Activated T-helper 9 cell treated with anti-CD3 and anti-CD28 coated beads, Interleukin-2, amount 50 U/mL, for 16 hours (primary cell): ENCODE data around the gene ADAMTS16.

Experiments used
- DNase-seq: peaks from one replicate; pipeline ENCODE4 v3.0.0-alpha.2; 2020; ENCODE audit warnings: low read depth

ADAMTS16 gene

DNA sequence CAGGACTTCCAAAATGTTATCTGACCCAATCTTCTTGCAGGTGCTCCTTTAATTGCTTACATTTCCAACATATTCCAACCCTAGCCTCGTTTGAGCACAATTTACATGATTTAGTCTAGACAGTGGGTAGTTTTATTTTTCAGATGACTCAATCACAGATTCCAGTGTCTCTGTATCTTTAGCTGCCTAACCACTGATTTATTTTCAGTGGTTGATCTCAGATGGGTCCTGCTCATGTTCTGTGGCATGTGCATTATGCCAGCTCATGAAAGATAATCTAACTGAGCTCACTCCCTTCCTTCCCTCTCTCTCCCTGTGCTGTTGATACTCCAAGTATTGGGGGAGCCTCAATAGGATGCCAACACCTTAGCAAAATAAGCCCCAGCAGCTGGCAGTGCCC lies 176.2 kb downstream of the ADAMTS16 start:
- no peak for DNase-seq

DNA sequence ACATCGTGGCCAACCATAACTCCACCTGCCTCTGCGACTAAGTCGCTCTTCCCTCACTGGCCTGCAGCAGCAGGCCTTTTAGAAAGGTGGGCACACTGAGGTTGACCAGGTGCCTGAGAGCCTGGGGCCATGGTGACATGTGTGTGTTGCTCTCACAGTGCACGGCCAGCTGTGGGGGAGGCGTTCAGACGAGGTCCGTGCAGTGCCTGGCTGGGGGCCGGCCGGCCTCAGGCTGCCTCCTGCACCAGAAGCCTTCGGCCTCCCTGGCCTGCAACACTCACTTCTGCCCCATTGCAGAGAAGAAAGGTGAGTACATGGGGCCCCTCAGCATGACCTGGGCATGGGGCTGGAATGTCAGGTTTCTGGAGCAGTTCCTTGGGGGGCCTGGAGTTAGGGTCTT lies 177.8 kb downstream of the ADAMTS16 start:
- DNase-seq, result no peak

DNA sequence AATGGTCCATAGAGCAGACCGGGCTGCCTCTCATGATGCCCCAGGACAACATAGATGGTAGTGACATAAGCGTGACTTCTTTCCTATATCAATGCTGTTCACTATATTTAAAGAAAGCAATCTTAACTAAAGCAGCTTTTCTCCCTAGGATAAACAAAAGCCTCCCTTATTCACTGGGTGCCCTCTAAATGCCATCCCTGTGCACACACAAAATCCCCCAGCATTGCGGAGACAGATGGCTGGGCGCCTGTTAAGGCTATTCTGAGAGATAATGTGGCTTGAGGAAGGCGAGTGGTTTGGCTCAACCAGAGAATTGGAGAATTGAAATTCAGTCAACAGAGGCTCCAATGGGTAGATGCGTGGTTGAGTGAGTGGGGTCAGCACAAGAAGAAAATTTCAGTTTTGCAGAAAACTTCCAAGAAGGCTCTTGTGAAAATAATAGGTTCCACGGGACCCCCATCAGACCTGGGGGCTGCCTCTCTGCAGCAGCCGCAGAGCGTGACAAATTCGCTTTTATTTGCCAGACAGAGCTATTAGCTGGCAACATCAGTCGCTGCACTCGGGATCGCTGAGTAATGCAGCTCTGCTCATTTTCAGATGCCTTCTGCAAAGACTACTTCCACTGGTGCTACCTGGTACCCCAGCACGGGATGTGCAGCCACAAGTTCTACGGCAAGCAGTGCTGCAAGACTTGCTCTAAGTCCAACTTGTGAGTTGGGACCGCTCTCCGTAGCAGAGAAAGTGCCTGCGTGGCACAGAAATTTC lies 178.5 kb downstream of the ADAMTS16 start:
- DNase-seq, result no peak

DNA sequence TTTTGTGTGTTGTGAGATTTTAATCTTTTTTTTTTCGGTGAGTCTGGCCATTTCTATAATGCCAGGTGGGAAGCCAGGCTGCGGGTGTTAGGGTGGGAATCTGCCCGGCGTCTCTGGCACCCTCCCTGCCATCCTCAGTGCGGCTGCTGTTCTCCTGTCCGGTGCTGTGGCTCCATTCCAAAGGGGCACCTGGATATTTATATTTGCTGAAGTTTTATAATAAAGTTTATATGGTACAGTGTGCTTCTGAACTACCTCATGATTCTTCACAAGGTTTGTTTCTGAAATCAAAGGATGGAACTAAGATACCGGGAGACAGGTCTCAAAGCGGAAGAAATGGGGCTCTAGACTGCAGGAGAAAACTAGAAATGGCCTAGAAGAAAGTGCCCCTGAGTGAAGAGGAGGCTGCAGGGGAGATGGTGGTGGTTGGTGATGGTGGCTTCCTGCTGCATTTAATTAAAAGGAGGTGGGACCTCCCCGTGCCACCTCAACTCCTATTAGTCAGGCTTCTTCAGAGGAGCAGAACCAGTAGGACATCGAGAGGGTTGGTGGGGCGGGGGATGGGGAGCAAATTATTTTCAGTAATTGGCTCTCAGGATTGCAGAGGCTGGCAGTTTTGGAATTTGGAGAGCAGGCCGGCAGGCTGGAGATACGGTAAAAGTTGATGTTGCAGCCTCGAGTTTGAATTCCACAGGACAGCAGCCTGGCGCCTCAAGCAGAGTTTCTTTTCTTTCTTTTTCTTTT lies 180.1 kb downstream of the ADAMTS16 start:
- DNase-seq, result no peak

DNA sequence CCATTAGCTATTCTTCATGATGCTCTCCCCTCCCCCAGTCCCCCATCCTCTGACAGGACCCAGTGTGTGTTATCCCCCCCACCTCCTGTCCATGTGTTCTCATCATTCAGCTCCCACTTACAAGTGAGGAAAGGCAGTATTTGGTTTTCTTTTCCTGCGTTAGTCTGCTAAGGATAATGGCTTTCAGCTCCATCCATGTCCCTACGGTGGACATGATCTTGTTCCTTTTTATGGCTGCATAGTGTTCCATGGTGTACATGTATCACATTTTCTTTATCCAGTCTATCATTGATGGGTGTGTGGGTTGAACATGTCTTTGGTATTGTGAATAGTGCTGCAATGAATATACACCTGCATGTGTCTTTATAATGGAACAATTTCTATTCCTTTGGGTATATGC lies 181.0 kb downstream of the ADAMTS16 start:
- no peak for DNase-seq

DNA sequence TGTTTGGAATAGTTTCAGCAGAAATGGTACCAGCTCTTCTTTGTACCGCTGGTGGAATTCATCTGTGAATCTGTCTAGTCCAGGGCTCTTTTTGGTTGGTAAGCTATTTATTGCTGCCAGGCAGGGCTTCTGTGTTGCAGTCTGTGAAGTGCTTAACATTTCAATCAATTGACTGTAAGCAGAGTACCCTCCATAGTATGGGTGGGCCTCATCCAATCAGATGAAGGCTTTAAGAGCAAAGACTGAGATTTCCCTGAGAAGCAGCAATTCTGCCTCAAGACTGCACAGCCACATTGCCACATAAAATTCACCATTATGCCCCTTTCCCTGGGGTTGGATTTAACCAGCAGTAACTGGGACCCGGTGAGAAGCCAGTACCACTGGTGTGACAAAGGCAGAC lies 183.4 kb downstream of the ADAMTS16 start:
- no peak for DNase-seq

DNA sequence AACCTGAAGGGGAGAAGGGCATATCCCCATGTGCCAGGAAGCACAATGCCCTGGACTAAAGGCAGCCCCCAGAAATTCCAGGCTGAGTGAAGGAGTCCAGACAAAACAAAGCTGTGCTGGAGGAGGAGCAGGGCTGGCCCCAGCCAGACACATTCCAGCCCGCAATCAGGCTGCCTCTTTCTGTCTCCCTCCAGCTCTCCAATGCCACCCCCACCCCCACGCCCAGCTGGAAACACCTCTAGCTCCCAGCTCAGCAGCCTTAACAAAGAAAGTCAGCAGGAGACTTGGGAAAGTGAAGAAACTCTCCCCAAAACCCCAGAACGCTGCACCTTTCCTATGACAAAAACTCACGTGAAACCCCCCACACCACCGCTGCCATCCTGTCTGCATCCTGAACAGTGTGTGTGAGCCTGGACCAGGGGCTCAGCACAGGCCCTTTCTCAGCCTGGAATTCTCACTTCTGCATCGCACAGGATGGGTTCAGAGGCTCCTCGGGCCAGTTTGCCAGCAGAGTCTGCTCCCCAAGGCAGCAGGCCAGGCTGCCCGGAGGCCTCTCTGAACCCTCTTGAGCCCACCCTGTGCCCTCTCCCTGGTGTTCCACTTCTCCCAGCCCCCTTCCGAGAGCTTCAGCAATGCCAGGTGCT lies 186.1 kb downstream of the ADAMTS16 start:
- DNase-seq, result no peak

DNA sequence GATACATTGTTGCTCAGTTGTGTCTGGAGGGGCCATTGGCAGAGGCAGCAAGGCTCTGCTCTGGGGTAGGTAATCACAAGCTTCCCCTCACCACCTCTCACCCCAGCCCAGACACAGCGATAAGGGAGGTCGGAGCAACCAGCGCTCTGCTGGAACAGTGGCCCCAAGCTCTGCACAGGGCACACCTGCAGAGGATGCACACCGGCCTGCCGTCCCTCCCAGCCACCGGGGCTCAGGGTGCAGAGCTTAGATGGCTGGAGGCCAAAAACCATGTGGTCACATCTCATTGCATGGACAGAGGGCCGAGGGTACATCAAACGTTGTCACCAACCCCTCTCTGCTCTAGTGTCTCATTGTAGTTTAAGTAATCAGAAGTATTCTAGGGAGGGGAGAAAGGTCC lies 187.0 kb downstream of the ADAMTS16 start:
- DNase-seq, result no peak

DNA sequence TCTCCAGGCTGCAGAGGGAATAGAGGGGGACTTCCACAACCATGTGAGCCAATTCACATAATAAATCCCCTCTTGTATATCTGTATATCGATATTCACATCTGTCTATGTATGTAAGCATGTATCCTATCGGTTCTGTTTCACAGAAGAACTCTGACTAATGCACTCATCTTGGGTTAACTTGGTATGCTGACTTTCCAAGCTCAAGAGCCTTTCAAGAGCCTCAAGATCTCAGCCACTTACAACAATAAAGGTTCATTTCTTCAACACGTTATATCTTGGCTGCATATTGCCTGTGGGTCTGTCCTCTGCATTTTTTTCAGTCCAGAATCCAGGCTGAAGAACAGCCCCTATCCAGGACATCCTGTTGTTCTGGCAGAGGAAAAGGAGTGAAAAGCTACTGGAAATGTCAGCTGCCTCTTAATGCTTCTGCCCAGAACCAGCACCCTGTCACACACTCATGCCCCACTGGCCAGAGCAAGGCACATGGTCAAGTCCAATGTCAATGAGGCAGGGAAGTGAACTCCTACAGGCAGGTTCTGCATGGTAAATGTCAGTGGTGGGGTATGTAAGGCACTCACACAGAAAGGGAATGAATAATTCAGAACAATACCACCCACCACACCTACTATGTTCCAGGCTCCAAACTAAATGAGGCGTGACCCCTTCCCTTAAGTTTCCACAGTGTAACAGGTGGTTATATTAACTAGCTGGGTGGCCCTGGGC lies 190.8 kb downstream of the ADAMTS16 start:
- DNase-seq, result no peak

DNA sequence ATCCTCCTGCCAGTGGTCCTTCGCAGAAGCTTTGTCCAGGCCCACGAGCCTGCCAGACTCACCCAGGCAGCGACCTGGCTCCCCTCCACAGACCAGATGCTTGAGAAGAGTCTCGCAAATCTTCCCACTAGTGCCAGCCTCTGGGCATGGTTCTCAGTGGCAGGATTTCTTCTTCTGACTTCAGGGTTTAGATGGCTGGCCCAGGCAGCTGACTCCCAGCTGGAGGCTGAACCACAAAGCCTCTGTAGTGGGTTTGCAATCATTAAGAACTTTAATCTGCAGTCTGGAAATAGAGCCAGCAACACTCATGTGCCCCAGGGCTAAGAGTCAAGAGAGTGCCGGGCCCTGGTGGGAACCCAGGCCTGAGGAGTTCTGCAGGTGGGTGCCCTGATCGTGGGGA lies 191.7 kb downstream of the ADAMTS16 start:
- no peak for DNase-seq

DNA sequence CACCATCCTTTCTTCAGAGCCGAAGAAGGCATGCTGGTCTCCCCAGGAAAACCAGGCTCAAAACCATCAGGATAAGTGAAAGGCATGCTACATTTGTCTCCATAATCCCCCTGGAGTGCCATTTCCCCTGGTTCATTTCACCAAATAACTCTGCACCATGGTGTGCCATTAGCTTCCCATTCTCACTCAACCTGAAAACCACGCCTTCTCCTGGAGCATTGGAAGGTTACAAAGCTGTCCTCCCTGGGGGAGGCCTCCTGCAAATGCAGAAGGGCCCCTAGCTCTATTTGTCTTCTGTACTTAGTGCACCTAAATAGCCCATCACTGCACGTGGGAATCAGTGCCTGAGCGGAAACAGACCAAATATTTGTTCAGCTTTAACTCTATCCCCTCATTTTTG lies 192.2 kb downstream of the ADAMTS16 start:
- no peak for DNase-seq

DNA sequence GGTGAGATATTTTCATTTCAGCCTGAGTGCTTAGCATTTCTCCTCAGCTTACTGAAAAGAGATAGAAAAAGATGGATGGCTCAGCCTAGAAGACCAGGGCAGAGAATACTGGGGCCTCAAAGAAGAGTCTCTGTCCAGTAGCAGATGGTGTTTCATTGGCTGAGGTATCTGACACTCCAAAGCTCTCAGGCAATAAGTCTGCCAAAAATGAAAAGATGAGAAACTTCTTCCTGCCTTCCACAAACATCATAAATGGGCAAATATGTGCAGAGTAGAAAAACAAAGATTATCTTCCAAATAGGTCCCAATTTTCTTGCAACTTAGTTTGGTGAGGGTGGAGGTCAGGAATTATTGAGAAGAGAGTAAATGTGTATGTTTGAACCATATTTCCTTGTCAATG lies 195.0 kb downstream of the ADAMTS16 start:
- no peak for DNase-seq

DNA sequence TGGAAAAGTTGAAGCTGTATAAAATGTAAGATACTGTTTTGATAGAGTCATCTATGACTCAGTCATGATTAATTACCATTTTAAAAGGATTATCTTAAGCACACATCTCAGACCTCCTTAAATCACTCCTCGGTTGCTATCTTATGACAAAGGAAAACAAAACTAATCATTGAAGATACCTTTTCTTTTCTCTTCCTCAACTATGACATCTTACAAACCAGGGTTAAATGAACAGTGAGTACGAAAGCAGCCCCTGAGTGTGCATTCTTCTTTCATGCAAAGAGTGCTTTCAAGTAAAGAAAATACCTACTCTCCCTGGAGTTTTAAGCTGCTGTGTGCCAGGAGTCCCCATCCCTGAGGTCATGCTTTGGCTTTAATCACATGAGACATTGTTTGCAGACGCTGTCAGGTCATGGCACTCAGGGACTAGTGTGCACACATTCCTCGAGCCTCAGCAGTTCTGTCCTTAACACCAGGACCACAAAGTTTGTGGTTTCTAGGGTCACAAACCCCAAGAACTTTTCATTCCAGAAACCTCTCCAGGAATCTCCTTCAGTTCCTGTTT lies 195.7 kb downstream of the ADAMTS16 start:
- no peak for DNase-seq

DNA sequence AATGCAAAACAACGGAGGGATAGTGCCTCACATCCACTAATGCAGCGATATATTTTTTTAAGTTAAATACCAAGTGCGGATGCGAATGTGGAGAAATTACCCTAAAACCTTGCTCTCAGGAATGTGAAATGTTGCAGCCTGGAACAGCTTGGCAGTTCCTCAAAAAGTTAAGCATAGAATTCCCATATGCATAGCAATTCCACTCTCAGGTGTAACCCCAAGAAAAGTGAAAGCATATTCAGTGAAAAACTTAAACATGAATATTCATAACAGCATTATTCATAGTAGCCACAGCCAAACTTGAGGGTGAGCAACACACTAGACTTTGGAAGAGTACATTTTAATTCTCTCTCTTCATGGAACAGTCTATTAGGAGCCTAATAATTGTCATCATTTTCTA lies 199.1 kb downstream of the ADAMTS16 start:
- no peak for DNase-seq

DNA sequence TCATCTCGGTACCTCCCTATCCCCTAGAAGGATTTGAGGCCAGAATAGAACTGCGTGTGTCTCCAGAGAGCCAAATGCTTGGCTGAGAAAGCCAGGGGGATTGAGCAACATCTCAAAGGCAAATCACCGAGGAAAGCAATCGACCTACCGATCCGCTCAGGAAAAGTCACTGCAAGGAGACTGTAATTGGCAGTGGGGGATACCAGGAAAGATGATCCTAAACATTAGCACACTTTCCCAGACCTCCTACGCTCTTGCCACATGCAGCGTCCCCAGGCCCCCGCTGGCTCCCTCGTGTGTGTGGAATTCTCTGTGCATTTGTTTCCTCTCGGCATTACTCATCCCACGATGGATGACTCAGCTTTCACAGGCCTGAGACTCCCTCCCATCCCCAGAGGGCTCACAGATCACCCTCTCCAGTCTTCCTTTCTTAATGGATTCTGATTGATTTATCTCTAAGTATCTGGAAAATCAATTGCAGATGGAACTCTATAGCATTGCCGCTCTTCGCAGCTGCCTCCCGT lies 200.1 kb downstream of the ADAMTS16 start:
- DNase-seq, result no peak

DNA sequence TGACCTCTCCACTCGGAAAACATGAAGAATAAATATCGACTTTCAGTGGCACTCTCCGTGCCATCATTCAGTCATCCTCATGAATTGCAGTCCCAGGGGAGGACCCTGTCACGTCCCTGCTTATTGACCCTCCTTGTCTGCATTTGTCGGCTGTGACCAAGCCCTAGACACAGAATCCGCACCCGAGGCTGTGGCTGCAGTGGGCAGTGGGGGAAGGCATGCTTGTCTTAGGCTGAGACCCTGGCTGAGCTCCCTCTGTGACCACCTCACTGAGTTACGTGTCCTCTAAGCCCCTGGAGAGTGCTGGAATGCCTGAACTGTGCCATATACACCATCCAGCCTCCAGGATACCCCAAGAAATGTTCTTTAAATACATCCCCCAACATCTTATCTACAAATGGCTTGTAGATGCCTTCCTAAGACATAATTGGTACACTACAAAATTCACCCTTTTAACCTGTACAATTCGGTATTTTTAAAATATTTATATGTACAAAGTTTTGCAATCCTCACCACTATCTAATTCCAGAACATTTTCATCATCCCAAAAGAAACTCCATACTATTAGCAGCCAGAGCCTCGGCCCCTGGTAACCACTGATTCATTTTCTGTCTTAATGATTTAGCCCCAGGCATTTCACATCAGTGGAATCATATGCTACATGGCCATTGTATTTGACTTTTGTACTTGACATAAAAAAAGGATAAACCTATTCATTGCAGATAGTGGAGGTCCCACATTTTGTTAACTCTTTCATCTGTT lies 201.6 kb downstream of the ADAMTS16 start:
- no peak for DNase-seq

DNA sequence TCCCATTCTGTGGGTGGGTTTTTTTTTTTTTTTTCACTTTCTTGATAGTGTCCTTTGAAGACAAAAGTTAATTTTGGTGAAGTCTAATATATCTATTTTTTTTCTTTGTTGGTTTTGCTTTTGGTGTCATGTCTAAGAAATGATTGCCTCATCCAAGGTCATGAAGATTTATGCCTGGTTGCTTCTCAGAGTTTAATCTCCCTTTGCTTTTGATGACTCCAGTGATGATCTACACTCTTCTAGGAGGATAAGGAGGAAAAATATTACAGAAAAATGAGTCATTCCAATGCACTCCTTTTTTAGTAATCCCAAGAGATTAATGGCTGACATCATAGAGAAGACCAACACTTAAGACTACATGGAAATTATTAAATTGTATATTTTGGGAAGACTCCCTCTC lies 202.7 kb downstream of the ADAMTS16 start:
- DNase-seq, result no peak

DNA sequence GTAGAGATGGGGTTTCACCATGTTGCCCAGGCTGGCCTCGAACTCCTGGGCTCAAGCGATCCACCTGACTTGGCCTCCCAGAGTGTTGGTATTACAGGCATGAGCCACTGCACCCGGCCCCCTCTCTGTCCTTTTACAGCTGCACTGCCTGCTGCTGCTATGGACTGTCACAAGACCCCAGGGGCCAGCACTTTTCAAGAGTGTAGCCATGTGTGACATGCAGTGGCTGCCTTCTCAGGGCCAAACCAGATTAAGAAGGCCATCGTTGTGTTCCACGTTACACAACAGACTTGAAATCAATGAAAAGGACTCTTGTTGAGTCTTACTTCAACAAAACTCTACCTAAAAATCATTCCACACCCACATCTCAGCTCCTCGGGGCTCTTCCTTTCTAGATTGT lies 203.4 kb downstream of the ADAMTS16 start:
- no peak for DNase-seq

DNA sequence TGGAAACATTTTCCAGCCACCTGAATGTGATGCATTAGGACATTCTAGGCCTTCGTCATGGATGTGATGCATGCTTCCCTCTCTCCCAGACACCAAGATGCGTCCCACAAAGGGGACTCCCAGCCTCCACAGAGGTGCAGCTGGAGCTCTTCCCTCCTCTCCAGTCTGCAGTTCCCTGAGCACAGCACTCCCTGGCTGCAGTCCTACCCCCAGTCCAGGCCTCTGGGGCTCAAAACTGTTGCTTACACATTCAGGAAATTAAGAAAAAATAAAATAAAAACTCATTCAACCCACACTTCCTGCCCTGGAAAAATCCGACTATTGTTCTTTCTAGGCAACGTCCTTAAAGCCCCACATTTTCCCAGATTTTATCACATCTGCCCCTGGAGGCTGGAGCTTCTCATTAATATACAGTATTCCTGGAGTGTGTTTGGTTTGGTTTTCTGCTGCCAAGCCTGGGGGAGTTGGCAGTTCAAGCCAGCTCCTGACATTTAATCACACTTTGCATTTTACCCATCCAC lies 204.0 kb downstream of the ADAMTS16 start:
- no peak for DNase-seq

DNA sequence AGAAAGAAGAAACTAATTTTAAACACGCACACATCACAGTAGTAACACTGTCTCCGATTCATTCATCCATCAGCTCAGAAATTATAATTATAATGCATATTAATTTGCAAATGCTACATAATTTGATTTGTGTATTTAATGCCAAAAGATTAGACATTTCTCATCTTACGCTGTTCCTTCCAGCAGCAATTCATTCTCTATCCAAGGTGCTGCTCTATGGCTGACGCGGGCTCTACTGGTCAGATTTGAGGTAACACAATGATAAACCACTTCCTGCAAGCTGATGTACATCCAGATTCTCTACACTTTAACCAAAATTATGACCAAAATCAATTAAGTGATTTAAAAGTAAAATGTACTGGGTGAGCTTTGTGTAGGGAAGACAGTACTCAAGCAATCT lies 204.5 kb downstream of the ADAMTS16 start:
- no peak for DNase-seq

DNA sequence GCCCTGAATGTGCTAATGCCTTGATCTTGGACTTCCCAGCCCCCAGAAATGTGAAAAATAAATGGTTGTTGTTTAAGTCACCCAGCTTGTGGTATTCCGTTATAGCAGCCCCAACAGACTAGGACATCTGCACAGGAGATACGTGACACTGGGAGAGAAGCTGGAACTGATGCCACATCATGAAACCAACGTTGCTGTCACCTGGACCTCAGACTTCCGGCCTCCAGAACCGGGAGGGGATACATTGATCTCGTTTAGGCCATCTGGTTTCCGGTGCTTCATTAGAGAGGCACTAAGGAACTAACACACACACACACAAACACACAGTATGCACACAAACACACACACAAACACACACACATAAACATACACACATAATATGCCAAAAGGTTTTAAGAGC lies 207.3 kb downstream of the ADAMTS16 start:
- no peak for DNase-seq
